Measurements from ENCODE around the gene RNASEH2A. TPM values are rescaled to one million over a fixed set of nuclear protein-coding genes. Genes with fewer than 3 reads are reported as not detected.
"Not testable (repeated sequence)": the region's sequence is repeated elsewhere in the genome, so short reads cannot be mapped to it uniquely, and the experiment has no call there.

Gene RNASEH2A
- total RNA-seq, 1 donor from 2014 or later: 15.8 TPM

- no peak for DNase-seq
Measured at GRCh38 chr19:12794196-12794941, 12.0 kb upstream of the RNASEH2A start.

- no peak for DNase-seq
Measured at GRCh38 chr19:12794971-12795381, 11.4 kb upstream of the RNASEH2A start.

- peak; percentile 64 for DNase-seq
Measured at GRCh38 chr19:12796146-12797071, 10.0 kb upstream of the RNASEH2A start.

- no peak for DNase-seq
Measured at GRCh38 chr19:12797141-12797587, 9.2 kb upstream of the RNASEH2A start.

GRCh38 chr19:12797607-12798006 is 8.8 kb upstream of the RNASEH2A start:
- DNase-seq: not testable (repeated sequence)

GRCh38 chr19:12799742-12800465 is 6.5 kb upstream of the RNASEH2A start:
- DNase-seq: no peak

- DNase-seq: no peak
Measured at GRCh38 chr19:12800466-12800770, 6.0 kb upstream of the RNASEH2A start.

GRCh38 chr19:12800923-12801465 is 5.4 kb upstream of the RNASEH2A start:
- DNase-seq: no peak

- peak; percentile 76 for DNase-seq
Measured at GRCh38 chr19:12801466-12802266, 4.7 kb upstream of the RNASEH2A start, which contains the start of the genes PRDX2 and THSD8. Gene PRDX2, minus strand, starts transcription at chr19:12801800. Its CDS starts 539 bp downstream, at chr19:12801261. Gene THSD8, plus strand, starts transcription at chr19:12802069. Its CDS starts 3 bp downstream, at chr19:12802072.

- no peak for DNase-seq
Measured at GRCh38 chr19:12802267-12803106, 3.9 kb upstream of the RNASEH2A start.

- no peak for DNase-seq
Measured at GRCh38 chr19:12804051-12804450, 2.3 kb upstream of the RNASEH2A start.

- DNase-seq: no peak
Measured at GRCh38 chr19:12815088-12815487, 8.7 kb downstream of the RNASEH2A start.

GRCh38 chr19:12817188-12817587 is 10.8 kb downstream of the RNASEH2A start:
- not testable (repeated sequence) for DNase-seq

- not testable (repeated sequence) for DNase-seq
Measured at GRCh38 chr19:12817810-12818209, 11.4 kb downstream of the RNASEH2A start.

- no peak for DNase-seq
Measured at GRCh38 chr19:12821761-12822160, 15.4 kb downstream of the RNASEH2A start.

GRCh38 chr19:12825254-12826131 is 19.1 kb downstream of the RNASEH2A start:
- DNase-seq: no peak

GRCh38 chr19:12828494-12828893 is 22.1 kb downstream of the RNASEH2A start:
- no peak for DNase-seq

GRCh38 chr19:12833418-12833737 is 27.0 kb downstream of the RNASEH2A start:
- no peak for DNase-seq

Measured in occipital lobe (tissue), 2 donors.